Fibroblast of the aortic adventitia (primary cell): ENCODE results near the gene NRGN. TPM values are rescaled to one million over a fixed set of nuclear protein-coding genes. Genes with fewer than 3 reads are reported as not detected.

ENCODE experiments used
- DNase-seq: peaks from one replicate; pipeline ENCODE4 v3.0.0-alpha.2; 2010; ENCODE audit warnings: low read depth
- H3K4me3 ChIP-seq: 2 replicates; pipeline ENCODE4 v1.5.1; 2011; ENCODE audit warnings: low read depth, mild to moderate bottlenecking, control low read depth, low read length, moderate library complexity
- total RNA-seq: library from RNA; depleted of rRNA; stranded (reverse); fragments of >200 nt; gene quantifications from 2 replicates; pipeline ENCODE4 v1.2.3, GENCODE V29; 2012; ENCODE audit warnings: low replicate concordance
- TF ChIP-seq, protein P1 (sequence below): IDR thresholded peaks from 2 replicates; pipeline ENCODE4 v1.5.1; 2011; ENCODE audit warnings: mild to moderate bottlenecking, low read length, control low read depth, inconsistent platforms; ENCODE audit not compliant: insufficient read depth

The NRGN gene
- total RNA-seq, 1 donor, result 0.27 TPM

DNA sequence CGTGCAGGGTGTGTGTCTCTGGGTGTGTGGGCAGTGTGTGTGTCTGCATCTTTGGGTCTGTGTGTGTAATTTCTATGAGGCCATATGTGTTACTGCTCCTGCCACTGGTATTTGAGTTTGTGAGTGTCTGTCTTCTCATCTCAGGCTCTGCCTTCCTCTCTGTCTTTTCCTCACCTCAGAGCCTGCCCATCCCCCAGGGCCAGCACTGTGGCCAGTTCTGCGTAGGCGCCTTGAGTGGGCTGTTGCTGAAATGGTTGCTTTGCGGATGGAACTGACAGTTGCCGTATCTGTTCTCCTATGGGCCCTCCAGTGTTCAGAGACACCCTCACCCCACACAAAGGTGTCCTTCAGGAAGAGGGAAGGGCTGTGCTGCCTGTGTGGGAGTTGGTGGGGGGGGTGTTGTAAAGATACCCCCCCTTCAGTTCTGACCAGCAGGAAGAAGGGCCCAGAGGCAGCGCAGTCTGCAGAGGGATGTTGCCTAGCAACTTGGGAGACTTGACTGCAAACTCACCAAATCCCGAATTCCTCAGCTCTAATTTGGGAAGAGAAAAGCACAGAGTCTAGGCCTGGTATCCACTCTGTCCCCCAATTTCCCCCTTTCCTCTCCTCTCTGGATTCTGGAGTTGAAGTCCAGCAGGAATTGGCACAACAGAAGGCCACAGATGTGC lies 2.0 kb upstream of the NRGN start:
- TF ChIP-seq, protein P1, sequence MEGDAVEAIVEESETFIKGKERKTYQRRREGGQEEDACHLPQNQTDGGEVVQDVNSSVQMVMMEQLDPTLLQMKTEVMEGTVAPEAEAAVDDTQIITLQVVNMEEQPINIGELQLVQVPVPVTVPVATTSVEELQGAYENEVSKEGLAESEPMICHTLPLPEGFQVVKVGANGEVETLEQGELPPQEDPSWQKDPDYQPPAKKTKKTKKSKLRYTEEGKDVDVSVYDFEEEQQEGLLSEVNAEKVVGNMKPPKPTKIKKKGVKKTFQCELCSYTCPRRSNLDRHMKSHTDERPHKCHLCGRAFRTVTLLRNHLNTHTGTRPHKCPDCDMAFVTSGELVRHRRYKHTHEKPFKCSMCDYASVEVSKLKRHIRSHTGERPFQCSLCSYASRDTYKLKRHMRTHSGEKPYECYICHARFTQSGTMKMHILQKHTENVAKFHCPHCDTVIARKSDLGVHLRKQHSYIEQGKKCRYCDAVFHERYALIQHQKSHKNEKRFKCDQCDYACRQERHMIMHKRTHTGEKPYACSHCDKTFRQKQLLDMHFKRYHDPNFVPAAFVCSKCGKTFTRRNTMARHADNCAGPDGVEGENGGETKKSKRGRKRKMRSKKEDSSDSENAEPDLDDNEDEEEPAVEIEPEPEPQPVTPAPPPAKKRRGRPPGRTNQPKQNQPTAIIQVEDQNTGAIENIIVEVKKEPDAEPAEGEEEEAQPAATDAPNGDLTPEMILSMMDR, result no peak
- no peak for DNase-seq
- H3K4me3 ChIP-seq, result no peak overlapping the region

DNA sequence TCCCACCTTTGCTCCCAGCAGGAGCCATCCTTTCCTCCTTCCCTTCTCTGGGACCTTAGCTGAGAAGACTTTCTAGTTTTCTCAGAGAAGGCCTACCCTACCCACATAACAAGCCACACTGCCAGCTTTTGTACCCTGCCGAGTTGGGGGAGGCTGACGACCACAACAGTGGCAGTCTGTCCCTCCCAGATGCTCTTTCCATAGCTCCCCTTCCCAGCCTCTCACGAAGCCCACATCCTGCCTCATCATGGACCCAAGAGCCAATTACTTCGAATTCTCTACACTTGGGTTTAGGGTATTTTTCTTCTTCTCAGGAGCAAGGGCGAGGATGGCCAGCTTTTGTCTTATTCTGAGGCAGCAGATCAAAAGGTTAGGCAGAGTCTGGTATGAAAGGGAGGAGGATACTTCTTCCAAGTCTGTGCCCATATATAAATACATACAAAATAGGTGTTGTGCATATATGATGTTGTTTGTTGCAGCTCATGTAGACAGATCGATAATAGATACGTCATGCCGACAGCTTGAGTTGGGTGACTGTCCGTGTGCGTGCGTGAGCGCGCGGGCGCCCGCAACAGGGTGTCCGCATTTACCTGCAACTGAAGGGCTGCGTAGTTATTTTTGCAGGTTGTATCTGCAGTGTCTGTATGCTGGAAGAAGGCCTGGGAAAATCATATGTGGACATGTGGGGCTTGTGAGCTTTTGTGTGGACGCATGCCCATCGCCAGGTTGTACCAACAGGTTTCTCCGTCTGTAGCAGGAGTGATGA lies 846 bp upstream of the NRGN start:
- DNase-seq, result no peak
- H3K4me3 ChIP-seq, result no peak overlapping the region
- TF ChIP-seq, protein P1, result no peak

DNA sequence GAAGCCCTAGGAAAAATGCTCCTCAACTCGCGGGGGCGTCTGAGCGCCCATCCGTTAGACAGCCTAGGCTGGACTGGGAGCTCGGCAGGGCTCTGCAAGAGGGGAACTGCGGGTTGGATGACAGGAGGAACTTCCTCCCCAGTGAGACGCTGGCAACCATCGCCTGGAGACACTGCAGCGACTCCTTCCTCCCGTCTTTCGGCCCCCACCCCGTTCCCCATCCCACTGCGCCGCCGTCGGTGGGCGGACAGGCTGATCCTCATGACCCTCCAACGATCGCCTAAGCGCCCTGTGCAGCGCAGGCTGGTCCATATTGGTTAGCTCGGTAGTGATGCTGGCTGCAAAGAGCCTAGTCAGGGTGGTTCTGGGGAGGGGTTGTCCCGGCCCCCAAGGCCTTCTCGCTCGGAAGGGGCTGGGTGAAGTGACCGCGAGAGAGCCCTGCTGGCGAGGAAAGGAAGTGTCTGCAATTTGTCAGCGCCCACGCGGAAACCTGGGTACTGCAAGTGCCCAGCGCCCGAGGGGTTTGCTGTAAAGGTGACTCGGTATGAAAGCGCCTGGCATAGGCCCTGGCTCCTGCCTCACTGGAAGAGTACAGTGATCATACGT lies 638 bp downstream of the NRGN start:
- H3K4me3 ChIP-seq, result peak overlapping the region; percentile 66
- TF ChIP-seq, protein P1, result peak; percentile 64
- peak; percentile 33 for DNase-seq

DNA sequence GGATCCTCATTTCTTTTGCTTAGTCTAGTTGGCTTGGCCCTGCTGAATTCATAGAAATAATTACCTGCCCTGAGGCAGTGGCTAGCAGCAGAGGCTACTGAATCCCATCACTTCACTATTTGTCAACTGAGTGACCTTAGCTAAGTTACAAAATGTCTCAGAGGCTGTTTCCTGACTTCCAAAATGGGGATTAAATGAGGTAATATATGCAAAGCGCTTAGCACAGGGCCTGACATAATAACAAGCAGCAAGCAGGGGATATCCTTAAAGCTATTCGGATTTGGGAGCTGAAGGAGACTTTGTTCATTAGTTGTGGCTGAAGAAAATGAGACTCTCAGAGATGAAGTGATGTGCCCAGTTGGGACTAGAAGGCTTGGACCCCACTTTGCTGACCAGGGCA lies 2.8 kb downstream of the NRGN start:
- TF ChIP-seq, protein P1, result no peak
- DNase-seq, result no peak
- H3K4me3 ChIP-seq, result no peak overlapping the region

DNA sequence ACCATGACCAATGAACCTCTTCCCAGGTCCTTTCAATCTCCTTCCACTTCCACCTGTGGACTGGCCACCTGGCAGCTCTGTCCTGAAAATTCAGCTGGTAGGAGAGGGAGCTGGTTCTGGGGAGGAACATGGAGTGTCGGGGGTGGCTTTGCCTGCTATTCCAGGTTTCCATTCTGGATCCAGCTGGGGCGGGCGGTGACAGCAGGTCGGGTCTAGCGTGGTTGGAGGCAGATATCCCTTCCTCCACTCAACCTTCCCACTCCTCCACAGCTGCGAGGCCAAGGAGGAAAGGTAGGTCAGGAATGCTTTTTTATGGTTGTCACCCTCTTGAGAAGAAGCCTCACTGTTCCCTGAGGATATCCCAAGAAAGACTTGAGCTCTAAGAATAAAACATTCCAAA lies 3.3 kb downstream of the NRGN start:
- DNase-seq, result no peak
- no peak overlapping the region for H3K4me3 ChIP-seq
- TF ChIP-seq, protein P1, result no peak

DNA sequence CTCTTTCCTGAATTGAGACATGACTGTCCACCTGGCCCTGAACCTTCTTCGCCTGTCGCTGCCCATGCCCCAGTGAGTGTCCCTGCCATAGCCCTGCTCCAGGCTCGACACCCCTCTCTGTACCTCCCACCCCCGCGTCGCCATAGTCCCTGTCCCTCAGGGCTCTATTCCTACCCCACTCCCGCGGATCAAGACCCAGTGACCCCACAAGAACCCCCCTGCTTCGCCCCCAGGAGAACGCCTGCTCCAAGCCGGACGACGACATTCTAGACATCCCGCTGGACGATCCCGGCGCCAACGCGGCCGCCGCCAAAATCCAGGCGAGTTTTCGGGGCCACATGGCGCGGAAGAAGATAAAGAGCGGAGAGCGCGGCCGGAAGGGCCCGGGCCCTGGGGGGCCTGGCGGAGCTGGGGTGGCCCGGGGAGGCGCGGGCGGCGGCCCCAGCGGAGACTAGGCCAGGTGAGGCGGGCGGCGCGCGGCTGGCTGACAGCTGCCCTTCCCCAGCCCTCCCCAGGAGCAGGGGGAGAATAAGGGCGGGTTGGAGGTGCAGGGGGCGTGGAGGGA lies 5.6 kb downstream of the NRGN start:
- TF ChIP-seq, protein P1, result no peak
- DNase-seq, result no peak
- H3K4me3 ChIP-seq, result peak overlapping the region; percentile 77
